Measurements from ENCODE around the gene JOSD1.

JOSD1 gene

GRCh38 chr22:38740754-38741153, 40.0 kb upstream of the JOSD1 start:
- no peak overlapping the region for H3K4me2 ChIP-seq
- no peak overlapping the region for H2AFZ ChIP-seq (ENCODE audit: low read depth)
- no peaks in the 10 kb centered on the region for H3K36me3 ChIP-seq (ENCODE audit: insufficient read depth)
- H3K27me3 ChIP-seq (ENCODE audit: insufficient read depth, low read depth) = no peaks in the 10 kb centered on the region
- H3K79me2 ChIP-seq (ENCODE audit: insufficient read depth, low read depth) = no peaks in the 10 kb centered on the region
- no peaks in the 10 kb centered on the region for H3K4me1 ChIP-seq (ENCODE audit: low read depth, poor library complexity, severe bottlenecking)
- no peak overlapping the region for H3K27ac ChIP-seq
- TF ChIP-seq CTCF (conservative IDR thresholded peaks at IDR 0.05; ENCODE audit: low read depth, low read length) = no peak
- no peaks in the 10 kb centered on the region for H4K20me1 ChIP-seq (ENCODE audit: insufficient read depth)
- H3K9ac ChIP-seq = no peak overlapping the region
- H3K4me3 ChIP-seq (IDR thresholded peaks at IDR 0.05; ENCODE audit: insufficient read depth, low read depth, low read length) = no peak overlapping the region

GRCh38 chr22:38740116-38740723, 39.5 kb upstream of the JOSD1 start:
- Histone ChIP-seq H3K4me1 (ENCODE audit: low read depth, poor library complexity, severe bottlenecking) (no peaks in the 10 kb centered on the region), H3K27ac (no peak overlapping the region), H3K9ac (no peak overlapping the region), H3K36me3 (ENCODE audit: insufficient read depth) (no peaks in the 10 kb centered on the region), H4K20me1 (ENCODE audit: insufficient read depth) (no peaks in the 10 kb centered on the region), H3K4me3 (IDR thresholded peaks at IDR 0.05; ENCODE audit: insufficient read depth, low read depth, low read length) (no peak overlapping the region), H3K79me2 (ENCODE audit: insufficient read depth, low read depth) (no peaks in the 10 kb centered on the region), H3K4me2 (no peak overlapping the region), H3K27me3 (ENCODE audit: insufficient read depth, low read depth) (no peaks in the 10 kb centered on the region), H2AFZ (ENCODE audit: low read depth) (no peak overlapping the region)
- TF ChIP-seq CTCF (conservative IDR thresholded peaks at IDR 0.05; ENCODE audit: low read depth, low read length) = no peak

GRCh38 chr22:38739300-38740055, 38.7 kb upstream of the JOSD1 start:
- no peaks in the 10 kb centered on the region for H3K36me3 ChIP-seq (ENCODE audit: insufficient read depth)
- no peak overlapping the region for H3K4me2 ChIP-seq
- no peaks in the 10 kb centered on the region for H4K20me1 ChIP-seq (ENCODE audit: insufficient read depth)
- no peaks in the 10 kb centered on the region for H3K79me2 ChIP-seq (ENCODE audit: insufficient read depth, low read depth)
- H3K9ac ChIP-seq = no peak overlapping the region
- H3K27ac ChIP-seq = no peak overlapping the region
- H3K4me3 ChIP-seq (IDR thresholded peaks at IDR 0.05; ENCODE audit: insufficient read depth, low read depth, low read length) = no peak overlapping the region
- no peaks in the 10 kb centered on the region for H3K27me3 ChIP-seq (ENCODE audit: insufficient read depth, low read depth)
- no peak for TF ChIP-seq CTCF (conservative IDR thresholded peaks at IDR 0.05; ENCODE audit: low read depth, low read length)
- no peak overlapping the region for H2AFZ ChIP-seq (ENCODE audit: low read depth)
- H3K4me1 ChIP-seq (ENCODE audit: low read depth, poor library complexity, severe bottlenecking) = no peaks in the 10 kb centered on the region

- no peak overlapping the region for H3K27ac ChIP-seq
- H3K27me3 ChIP-seq (ENCODE audit: insufficient read depth, low read depth) = no peaks in the 10 kb centered on the region
These were observed 37.8 kb upstream of the JOSD1 start for GRCh38 chr22:38738475-38739070.

More at GRCh38 chr22:38738475-38739070, 37.8 kb upstream of the JOSD1 start:
- Histone ChIP-seq H3K4me1 (ENCODE audit: low read depth, poor library complexity, severe bottlenecking) (no peaks in the 10 kb centered on the region), H3K36me3 (ENCODE audit: insufficient read depth) (no peaks in the 10 kb centered on the region), H3K9ac (no peak overlapping the region), H4K20me1 (ENCODE audit: insufficient read depth) (no peaks in the 10 kb centered on the region), H2AFZ (ENCODE audit: low read depth) (no peak overlapping the region), H3K4me2 (no peak overlapping the region), H3K79me2 (ENCODE audit: insufficient read depth, low read depth) (no peaks in the 10 kb centered on the region), H3K4me3 (IDR thresholded peaks at IDR 0.05; ENCODE audit: insufficient read depth, low read depth, low read length) (no peak overlapping the region)
- TF ChIP-seq CTCF (conservative IDR thresholded peaks at IDR 0.05; ENCODE audit: low read depth, low read length) = no peak

Measured in KMS-11 (cell line).